CD4-positive, alpha-beta T cell treated with Interleukin-10 for 1 hour (primary cell): ENCODE results near the gene DLG5.

Experiments used
- DNase-seq: peaks from one replicate; pipeline ENCODE4 v3.0.0-alpha.2; 2020

DLG5 gene

DNA sequence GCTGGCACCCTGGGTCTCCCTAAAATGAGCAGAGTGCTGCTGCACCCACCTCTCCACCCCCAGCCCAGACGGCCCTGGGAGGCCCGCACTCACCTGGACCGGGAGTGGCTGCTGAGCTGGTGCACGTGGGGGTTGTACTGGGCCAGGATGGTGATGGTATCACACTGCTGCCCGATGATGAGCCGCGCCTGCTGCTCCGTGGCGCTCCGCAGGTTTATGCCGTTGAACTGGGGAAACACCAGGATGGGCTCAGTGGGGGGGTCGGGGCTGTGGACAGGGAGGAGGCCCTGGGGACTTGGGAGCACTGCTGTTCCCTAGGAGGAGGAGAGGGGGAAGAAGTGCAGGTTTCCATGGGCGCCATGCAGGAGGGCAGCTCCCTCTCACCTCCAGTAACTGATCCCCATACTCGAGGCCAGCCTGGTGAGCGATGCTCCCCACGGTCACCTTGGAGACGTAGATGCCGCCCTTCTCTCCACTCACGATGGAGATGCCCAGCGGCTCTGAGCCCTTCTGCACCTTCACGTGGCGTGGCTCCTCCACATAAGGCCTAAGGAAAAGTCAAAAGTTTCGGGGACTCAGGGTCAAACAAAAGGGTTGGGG lies 114.6 kb downstream of the DLG5 start:
- DNase-seq: no peak

DNA sequence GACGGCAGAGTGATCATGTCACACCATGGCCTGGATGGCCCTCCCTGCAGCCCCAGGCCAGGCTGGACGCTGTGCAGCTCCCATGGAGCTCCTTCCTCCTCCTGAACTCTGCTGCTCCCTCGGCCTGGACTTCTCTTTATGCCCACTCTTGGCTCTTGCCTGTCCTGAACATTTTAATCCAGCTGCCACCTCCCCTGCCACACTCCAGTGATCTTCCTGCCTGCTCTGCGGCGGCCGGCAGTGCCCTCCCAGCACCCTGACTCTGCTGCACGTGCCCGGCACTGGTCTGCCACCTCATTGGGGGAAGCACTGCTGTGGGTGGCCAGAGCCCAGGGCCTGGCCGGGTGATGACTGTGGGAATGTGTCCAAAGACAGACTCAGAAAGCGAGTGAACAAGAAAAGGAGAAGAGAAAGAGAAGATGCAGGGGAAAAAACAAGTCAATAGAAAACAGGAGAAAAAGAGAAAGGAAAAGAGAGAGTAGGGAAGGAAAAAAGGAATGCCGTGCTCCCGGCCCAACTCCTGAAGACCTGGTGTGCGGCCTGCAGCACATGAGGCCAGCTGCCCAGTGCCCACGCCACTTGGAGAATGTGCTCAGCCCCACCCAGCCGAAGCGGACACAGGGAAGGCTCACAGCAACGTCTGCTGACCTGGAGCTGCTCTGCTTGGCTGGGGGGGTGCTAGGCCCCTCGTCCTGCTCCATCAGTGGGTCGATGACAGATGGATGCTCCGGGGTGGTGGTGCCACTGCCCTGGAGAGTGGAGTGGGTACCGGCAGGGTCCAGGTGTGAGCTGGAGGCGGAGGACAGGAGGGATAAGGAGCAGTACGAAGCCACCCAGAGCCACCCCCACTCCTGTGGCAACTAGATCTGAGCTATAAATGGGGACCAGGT lies 115.9 kb downstream of the DLG5 start:
- no peak for DNase-seq

DNA sequence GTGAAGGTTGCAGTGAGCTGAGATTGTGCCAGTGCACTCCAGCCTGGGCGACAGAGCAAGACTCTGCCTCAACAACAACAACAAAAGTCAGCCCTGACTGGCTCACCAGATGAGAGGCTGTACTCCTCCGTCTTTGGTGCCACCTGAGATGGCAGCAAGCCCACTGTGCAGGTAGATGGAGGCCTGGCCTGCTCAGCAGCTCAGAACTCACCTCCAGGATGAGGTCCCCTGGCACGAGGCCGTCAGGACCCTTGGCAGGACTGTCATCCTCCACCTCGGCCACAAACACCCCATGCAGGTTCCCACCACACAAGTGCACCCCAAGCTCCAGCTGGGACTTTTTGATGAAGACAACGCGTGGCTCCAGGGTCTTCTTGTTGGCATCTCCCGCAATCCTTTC lies 117.2 kb downstream of the DLG5 start:
- DNase-seq: no peak

DNA sequence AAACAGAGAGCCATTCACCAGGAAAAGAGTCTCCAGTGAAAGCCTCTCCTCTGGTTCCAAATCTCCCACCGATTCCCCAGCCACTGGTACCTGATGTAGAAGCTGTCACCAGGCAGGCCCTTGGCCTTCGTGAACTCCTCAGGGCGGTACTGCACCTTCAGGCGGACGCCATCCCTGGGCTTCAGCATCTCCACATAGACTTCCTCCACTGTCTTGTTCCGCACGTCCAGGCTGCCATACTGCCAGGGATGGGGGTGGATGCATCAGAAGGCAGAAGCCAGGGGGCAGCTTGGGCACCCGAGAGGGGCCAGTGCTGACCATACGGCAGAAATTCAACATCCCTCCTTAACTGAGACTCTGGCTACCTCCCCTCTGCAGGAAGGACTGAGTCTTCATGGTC lies 118.8 kb downstream of the DLG5 start:
- DNase-seq: no peak

DNA sequence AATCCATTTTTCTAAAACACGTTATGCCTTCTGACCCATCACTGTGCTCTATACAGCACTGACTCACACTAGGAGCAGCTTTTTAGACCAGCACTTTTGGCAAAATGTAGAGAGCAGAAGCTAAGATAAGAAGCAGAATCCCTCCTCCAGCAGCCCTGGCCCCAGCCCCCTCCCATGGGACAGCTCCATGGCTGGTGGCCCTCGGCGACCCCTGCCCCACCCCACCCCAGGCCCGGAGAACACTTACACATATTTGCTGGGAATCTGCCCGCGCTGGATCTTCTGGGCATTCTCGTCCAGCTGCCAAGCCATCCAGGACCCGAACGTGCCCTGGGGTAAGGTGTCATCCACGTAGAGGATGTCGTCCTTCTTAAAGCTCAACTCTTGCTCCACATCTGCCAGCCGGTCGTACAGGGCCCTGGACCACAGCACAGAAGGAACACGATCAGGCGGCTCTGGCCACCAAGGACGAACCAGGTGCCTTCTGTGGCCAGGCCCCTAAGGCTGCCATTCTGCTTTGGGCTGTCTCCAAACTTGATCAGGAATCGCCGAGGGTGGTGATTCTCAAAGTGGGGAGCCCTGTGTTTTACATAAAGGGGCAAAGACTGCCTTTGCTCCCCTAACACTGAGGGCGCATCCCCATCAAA lies 119.9 kb downstream of the DLG5 start:
- no peak for DNase-seq

DNA sequence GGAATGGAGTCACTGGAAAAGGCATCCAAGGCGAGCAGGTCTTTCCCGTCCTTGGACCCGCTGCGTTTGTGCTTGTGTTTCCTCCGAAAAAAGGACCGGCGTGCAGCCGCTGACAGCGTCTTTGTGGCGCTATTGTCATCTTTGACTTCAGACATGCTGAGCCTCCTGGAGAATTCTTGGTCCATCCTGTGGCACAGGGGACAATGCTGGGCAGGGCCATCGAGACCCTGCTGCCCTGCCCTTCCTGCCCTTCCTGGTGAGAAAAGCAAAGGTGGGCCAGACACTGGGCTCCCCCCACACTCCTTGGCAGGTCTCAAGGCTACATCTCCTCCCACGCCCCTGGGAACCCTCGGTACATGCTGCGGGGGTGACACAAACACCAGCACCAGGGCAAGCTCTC lies 120.9 kb downstream of the DLG5 start:
- no peak for DNase-seq

DNA sequence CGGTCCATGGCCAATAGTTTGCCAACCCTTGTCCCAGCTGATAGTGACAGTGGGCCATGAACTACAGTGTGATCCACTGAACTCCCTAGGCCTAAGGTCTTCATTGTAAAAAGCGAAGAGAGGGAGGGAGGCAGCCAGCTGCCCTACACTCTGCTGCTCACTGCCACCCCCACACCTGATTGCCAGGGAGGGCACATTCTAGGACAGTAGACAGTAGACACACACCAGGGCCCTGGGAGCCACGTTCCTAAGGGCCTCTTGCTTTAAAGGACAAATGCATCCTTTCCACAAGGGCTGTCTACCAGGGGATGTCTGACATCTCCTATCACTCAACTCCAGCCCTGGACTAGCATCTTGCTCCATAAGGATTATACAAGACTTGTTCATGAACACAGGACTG lies 122.2 kb downstream of the DLG5 start:
- DNase-seq: no peak

DNA sequence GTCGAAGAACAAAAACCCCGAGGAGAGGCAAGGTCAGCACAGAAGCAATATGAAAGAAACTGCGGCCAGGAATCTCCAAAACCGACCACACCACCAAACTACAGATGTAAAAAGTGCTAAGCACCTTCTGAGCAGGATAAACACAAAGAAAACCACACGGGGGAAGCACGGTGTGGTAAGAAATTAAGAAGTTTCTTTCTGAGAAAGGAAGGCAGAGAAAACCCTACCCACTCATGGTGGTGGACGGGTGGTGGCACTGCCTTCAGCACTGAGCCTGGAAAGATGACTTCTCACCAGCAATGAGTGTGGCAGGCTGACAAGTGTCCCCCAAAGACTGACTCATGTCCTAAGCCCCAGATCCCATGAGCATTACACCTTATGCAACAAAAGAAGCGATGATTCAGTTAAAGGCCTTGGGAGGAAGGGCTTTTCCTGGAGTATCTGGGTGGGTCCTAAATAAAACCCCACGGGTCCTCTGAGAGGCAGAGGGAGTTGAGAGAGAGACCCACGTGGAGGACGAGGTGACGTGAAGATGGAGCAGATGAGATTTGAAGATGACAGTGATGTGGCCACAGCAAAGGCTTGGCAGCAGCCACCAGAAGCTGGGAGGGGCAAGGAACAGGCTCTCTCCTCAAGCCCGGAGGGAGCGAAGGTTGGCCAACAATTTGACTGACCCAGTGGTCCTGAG lies 124.9 kb downstream of the DLG5 start:
- DNase-seq: peak; percentile 40

DNA sequence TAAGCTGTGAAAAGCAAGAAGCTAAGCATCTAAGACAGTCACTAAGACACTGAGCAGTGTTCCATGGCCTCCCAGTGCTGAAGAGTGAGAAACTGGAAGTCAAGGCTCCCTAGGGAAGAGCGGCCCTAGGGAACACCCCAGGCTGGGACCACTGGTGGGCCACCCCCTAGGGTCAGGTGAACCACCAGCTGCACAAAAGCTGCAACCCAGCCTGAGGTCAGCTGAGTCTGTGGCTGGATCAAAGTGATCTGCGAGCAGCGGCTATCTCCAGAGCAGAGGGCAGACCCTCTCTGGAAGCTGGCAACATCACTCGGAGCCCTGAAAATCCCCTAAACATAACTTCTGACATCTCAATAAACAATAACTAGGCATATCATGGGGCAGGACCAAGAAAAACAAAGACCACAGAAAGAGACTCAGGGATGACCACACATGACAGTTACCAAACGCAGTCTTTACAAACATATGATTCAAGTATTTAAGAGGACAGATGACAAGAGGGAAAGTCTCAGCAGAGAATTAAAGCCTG lies 125.8 kb downstream of the DLG5 start:
- no peak for DNase-seq

DNA sequence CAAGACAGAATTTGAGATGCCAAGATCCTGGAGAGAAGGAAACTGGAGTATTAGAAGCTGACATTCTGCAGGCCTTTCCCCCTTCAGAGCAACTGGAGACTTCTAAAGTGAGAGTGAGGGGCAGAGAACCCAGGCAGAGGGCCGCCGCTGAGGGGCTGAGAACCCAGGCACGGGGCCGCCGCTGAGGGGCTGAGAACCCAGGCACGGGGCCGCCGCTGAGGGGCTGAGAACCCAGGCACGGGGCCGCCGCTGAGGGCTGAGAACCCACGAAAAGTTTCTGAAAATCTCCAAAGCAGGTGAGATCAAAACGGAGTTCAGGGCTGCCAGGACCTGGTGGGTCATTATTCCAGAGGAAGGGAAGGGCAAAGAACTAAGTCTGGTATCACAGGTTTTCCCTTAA lies 126.2 kb downstream of the DLG5 start:
- DNase-seq: no peak

DNA sequence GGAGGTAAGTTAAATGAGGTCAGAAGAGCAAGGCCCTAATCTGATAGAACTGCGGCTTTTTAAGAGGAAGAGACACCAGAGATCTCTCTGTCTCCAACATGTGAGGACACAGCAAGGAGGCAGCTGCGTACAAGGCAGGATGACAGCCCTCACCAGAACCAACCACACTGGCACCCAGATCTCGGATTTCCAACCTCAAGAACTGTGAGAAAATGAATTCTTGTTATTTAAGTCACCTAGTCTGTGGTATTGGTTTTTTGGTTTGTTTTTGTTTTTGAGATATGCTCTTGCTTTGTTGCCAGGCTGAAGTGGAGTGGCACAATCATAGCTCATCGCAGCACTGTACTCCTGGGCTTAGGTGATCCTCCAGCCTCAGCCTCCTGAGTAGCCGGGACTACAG lies 127.2 kb downstream of the DLG5 start:
- peak; percentile 27 for DNase-seq

DNA sequence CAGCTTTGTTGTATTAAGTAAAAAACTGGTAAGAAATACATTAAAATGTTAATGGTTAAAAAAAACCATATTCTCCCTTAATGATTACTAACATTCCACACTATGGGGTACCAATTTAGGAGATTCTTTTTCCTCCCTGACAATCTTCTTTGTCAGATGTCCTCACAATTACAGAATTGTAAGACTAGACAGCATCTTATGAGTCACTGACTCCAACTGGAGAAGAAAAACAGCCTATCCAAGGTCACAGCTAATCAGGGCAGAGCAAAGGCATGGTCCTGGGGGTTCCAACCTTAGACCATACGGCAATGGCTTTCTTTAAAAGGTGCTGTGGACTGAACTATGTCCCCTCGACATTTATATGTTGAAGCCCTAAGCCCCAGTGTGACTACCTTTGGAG lies 127.6 kb downstream of the DLG5 start:
- no peak for DNase-seq

DNA sequence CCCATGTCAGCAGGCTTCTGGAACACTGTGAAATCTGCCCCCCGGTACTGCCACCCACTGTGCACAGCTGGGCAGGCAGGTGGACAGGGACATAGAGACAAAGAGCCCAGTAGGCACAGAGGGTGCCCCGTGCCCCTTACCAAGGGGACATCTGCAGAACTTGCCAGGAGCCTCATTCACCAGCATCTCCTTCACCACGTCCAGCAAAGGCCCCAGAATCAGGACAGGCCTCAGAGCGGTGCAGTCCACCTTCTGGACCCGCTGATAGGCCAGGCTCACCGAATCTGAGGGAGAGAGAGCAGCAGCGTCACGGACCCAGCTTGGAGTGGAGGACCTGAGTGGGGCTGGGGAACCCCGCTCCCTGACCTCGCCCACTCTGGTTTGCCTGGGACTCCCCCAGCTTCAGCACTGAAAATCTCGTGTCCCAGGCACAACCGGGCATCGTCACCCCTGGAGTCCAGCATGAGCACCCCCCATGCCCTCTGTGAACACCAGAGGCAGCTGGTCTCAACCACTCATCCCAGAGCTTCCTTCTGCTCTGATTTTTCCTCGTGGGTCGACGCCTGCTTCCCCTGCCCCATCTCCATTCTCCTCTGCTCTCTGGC lies 130.1 kb downstream of the DLG5 start:
- DNase-seq: no peak

DNA sequence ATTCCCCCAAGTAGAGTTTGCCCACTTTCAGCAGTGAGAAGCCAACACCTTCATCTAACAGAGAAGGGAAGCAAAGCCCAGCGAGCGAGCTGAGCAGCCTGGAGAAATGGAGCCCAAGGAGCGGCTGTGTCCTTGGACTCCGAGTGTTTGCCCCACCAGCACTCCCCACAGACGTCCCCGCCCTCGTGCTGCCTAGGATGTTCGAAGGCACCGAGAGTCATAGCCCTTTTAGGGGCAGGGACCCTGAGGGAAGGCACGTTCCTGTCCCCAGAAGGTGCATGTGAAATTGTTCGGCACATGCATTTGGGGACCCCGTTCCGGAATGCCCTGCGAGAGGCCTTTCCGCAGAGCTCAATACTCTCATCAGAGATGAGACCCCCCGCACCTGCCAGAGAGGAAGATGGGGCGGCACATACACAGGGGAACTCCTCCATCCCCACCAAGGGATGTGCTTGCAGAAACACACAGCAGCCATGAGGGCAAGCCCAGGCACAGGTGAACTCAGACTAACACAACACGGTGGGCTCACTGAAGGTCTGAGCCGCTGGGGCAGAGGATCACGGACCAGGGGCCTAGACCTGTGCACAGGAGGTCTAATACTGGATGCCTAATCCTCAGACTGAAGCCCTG lies 131.0 kb downstream of the DLG5 start:
- no peak for DNase-seq

DNA sequence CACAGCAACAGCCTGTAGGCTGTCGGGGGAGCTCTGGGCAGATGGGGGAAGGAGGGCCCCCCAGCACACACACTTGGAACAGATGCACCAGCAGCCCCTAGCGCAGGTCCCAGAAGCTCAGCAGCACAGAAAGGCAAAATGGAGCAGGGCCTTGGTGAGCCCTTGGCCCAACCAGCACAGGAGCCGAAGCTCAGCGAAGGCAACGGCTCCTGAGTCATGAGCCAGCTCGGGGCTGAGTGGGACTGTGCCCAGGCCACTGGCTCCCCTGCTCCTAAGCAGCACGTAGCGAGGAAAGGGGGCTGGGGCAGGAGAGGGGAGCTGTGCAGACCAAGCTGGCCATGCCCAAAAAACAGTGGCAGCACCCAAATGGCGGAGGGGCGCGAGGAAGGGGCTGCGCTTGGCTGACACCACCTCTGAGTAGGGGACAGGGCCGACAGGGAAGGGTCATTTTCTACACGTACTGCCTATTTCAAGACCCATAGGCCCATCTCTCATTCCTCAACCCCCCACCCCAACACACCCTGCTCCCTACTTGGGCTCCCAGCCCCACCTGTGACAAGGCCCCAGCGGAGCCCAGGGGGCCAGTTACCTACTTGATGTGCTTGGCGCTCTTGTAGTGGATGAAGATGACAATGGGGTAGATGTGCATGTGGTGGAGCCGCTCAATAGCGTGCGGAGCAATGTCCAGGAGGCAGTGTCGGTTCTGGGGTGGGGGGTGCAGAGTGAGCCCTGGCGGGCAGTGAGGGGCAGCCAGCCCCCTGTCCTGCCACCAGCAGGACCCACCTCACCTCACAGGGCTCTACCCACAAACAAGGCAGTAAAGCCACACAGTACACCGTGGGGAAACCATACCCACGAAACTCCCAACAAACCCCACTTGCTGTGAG lies 132.1 kb downstream of the DLG5 start:
- DNase-seq: no peak

DNA sequence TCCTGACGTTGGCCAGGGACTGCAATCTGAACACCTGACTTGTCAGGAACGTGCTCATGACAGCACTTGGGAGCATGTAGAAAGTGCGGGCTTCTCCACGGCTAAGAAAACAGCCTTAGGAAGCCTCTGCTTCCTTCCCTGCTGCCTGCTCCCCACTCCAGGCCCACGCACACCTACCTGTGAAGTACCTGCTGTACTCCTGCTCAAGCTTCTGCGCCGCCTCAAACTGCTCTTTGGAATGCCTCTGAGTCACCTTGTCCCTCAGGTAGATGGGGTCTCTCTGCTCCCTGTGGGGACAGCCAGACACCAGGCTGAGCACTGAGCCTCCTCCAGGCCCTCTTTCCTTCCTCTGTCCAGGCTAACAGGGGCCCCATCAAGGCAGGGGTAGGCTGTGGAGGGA lies 132.7 kb downstream of the DLG5 start:
- no peak for DNase-seq

DNA sequence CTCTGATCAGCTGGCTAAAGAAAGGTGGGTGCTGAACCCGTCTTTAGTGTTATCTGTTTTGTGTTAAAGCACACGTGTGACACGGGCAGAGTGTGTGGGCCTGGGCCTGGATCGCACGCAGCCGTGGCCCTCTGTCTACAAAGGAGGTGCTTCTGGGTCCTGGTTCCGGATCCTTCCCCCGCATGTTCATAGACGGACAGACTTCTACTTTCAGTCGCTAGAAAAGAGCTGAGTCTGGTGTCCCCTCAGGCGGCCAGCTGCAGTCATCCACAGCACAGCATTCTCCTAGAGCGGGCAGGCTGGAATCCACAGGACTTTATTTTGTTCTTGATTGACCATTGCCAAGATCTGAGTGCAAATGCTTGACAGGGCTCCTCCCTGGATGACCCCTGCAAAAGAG lies 134.4 kb downstream of the DLG5 start:
- no peak for DNase-seq

DNA sequence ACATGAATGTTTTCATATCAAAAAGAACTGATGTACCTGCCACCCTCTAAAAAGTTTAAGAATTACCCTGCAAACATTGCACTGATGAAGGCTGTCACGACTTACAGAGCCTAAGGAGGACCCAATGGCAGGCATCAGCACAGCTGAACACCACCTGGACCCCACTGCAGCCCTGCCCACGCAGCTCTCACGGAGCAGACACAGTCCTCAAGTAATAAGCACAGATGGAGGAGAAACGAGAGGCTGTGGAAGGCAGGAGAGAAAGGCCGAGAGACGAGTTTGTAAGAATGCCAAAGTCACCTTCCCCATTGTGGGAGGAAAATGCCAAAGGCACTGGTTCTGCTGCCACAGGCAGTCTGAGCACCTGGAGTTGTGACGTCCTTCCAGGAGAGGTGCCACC lies 135.0 kb downstream of the DLG5 start:
- DNase-seq: no peak

DNA sequence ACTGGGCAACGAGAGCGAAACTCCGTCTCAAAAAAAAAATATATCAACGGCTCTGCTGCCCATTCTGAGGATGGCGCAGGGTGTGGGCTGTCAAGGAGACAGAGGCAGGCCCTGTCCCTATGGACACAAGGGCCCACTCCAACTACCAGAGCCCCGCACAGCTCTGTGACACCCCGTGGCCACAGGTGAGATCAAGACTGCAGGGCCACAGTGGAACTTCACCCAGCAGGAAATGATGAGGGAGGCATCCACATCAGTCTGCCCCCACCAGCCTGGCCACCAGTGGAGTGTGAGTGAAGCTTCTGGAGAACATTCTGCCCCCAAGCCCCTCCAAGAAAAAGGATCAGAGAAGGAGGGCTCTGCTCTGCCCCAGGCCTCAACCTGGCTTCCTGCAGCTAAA lies 136.7 kb downstream of the DLG5 start:
- no peak for DNase-seq

DNA sequence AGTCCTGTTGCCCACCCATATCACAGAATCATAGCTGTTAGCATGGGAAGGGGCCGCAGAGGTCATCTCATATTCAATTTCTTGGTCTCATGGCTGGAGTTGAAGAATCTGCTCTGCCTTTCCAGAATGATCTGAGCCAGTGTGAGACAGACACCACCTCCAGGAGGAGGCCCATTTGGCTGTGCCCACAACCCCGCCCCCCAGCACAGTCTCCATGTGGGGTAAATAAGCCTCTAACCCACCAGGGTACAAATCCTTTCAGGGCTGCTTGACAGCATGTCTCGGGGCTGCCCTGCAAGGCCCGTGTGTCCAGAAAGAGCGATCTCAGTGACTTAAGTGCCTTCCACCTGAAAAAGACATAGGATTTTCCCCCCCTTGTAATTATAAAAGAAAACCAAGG lies 137.5 kb downstream of the DLG5 start:
- DNase-seq: no peak

DNA sequence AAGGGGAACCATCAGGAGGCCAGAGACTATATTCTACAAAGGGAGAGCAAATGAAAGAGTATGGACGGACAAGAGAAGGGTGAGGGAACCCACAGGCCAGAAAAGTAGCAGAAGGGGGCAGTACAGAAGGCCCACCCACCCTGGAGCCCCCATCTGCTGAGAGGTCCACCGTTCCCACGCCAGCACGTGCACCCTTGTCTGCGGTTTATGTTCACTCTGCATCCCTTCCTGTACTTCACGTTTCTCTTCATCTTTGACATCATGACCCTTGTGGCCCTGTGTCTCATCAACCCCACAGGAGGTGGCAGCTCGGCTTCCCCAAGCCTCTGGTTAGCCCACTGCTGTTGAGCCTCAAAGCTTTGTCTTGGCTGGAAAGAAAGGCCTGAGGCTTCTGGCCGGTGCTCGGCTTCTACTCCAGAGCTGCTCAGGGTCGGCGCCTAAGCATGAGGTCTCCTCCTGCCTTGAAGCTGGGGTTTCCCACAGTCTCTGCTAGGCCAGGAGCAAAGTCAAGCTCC lies 138.0 kb downstream of the DLG5 start:
- no peak for DNase-seq
